Nucleus accumbens (tissue), 56 donors: Measurements from ENCODE around the gene BOC.

Experiments used
- DNase-seq, 56 donors: peaks; one replicate each; lab custom pipeline; 2025; lab: John Stamatoyannopoulos, UW

BOC gene

DNA sequence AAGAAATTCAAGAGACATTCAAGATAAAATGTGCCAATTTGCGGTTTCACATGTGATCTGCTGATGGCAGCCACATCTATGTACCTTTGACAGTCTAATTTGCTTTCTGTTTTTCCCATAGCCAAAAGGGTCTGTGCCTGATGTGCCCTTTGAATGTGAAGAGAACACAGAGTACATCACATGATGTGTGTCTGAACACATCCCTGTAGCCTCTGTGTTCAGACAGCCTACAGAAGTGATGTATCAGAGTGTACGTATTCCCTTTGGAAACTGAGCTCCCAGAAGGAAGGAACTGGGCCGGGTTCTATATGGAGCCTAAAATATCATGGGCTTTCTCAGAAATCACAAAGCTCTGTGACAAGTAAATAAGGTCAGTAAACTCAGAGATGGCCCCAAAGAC, 52.4 kb downstream of the BOC start:
- no peak for DNase-seq

DNA sequence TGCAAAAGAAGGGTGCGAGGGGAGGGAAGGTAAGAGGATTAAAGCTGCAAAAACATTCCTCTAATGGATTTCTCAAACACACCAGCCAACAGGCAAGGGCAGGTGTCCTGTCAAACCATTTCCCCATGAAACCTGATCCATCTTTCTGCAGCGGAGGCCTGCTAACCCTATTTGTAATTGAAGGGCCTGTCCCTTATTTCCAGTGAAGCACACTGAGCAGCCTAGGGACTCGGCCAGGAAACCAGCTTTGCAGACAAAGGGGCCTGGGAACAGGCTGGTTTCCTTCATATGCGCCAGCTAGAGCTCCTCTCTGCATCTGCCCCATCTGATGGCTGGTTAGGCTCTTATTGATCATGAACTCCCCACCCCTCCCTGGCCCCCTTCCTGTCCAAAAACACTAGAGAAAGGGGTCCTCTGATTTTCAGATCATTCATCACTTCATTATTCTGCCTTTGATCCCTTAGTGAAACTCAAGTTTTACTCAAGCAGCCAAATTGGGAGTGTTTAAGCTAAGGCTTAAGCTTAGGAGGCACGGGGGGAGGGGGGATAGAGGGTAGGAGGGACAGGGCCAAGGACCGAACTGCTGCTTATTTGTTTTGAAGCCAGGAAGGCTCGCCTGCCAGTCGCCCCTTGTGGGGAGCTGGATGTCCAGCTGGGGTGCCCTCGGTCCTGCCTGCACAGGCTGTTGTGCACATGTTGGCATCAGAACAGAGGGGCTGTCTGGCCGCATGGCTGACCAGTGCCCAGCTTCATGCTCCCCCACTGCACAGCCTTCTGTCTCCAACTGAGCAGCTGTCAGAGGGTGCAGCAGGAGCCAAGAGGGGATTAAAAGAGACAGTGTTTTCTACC, 53.1 kb downstream of the BOC start:
- DNase-seq = peak in 44 of 56 donors; percentile 3 to 72 (median 34)

DNA sequence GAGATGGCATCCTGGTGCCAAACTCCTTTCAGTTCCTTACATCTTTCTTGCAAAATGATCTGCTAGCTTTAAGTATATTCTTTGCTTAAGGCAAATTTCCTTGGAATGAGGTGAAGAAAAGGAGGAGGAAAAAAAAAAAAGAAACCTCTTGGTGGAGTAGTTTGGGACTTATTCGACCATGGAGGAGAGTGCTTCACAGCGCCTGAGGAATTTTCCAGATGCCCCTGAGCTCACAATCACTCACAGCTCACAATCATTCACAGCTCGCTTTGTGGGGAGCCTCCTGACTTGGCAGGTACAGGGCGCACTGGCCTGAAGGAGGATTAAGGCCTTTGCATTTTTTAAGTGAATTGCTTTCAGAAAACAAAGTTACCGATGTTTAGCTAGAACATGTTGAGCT, 53.9 kb downstream of the BOC start:
- peak in 1 of 56 donors; percentile 14 for DNase-seq

DNA sequence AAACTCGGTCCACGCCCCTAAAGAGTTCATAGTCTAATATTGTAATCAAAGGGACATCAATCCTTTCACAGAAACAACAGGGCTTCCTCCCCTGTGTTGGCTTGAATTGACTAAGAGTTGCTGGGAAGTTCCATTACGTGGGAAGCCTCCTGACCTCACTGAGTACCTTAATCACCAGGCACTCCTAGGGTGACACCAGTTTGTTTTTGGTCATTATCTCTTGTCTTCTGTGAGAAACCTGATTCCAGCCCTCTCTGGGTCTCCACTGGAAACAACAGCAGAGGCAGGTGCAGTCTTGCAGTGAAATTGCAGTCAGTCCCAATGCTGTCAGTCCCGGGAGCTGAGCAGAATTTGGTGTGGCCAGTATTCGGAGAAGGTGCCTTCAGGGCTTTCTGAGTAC, 55.4 kb downstream of the BOC start:
- DNase-seq = no peak

DNA sequence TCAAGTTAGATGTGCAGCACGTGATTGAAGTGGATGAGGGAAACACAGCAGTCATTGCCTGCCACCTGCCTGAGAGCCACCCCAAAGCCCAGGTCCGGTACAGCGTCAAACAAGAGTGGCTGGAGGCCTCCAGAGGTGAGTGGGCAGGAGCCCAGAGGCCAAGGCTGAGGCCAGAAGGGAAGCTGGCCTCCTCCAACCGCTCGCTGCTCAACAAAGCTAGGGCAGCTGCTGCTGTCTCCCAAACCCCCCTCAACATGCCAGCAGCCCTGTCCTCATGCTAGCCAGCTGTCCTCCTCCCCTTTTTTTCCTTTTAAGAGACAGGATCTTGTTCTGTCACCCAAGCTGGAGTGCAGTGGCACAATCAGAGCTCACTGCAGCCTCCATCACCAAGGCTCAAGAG, 57.0 kb downstream of the BOC start:
- no peak for DNase-seq

DNA sequence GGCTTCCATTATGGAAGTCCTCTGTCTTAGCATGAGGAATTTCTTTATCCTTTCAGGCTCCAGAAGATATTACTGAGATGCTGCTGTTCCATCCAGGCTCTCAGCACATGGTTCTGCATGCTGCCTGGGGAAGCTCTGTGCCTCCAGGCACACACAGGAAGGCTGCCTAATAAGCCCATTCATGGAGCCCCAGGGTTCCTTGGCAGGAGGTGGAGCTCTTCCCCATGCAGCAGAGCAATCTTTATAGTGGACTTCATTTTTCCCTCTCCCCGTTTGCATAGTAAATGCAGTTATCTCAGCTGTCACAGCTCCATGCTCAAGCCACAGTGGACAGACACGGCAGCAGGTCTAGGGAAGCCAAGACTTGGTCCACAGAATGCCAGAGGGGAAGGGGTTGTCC, 57.6 kb downstream of the BOC start:
- no peak for DNase-seq

DNA sequence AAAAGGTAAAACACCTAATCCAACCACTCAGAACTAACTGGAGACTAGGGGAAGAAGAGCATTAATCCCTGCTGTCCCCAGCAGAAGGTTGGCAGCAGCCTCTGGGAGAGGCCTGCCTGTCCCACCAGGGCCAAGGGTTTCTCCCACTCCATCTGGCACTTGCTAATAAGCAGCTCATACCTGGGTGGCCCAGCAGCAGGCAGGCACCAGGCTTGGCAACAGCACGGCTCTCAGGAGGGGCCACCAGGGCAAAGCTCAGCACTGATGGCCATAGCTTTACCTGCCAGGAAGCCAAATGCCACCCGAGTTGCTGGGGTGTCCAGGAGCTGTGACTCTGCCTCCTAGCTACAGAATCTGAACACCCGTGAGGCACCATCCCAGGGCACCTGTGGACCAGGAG, 58.3 kb downstream of the BOC start:
- no peak for DNase-seq

DNA sequence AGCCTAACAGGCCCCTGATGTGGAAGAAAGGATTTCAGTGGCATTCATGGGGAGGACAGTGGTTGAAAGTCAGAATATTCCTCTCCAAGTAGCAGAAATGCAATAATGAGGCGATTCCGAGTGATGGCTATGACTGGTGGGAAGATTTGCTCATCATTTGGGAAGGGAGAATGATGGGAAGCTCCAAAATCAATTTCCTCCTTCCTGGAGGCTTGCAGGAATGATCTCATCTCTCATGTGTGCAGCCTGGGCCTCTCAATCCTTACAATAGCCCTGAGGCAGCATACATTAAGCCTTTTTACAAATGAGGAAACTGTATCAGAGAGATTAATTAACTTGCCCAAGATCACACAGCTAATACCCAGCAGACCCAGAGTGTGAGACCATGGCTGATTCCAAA, 58.7 kb downstream of the BOC start:
- DNase-seq = no peak

DNA sequence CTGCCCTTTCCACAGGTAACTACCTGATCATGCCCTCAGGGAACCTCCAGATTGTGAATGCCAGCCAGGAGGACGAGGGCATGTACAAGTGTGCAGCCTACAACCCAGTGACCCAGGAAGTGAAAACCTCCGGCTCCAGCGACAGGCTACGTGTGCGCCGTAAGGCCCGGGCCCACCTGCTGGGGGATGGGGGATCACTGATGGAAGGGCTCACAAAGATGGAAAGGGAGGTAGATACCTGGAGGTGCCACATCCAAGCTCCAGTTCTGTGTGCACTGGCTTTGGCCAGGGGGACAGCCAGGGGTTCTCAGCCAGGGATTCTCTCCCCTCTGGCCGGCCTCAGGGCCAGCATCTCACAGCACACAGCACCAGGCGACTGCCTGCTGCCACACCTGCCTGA, 59.4 kb downstream of the BOC start:
- no peak for DNase-seq

DNA sequence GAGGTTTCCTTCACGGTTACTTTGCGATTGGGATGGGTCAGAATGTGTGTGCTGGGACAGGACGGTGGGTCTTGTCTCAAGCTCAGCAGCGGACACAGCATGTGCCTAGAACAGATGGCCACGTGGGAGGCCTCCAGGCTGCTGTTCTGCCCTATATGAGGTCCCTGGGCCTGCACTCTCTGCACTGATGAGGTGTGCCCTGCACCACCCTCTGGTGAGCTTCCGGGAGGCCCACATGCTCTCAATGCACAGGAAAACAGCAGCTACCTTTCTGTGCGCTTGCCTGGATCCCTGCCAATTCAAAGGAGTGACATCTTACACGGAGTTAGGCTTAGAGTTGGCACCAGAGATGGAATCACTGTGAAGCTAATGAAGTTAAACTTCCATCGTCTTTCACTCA, 59.8 kb downstream of the BOC start:
- DNase-seq = no peak

DNA sequence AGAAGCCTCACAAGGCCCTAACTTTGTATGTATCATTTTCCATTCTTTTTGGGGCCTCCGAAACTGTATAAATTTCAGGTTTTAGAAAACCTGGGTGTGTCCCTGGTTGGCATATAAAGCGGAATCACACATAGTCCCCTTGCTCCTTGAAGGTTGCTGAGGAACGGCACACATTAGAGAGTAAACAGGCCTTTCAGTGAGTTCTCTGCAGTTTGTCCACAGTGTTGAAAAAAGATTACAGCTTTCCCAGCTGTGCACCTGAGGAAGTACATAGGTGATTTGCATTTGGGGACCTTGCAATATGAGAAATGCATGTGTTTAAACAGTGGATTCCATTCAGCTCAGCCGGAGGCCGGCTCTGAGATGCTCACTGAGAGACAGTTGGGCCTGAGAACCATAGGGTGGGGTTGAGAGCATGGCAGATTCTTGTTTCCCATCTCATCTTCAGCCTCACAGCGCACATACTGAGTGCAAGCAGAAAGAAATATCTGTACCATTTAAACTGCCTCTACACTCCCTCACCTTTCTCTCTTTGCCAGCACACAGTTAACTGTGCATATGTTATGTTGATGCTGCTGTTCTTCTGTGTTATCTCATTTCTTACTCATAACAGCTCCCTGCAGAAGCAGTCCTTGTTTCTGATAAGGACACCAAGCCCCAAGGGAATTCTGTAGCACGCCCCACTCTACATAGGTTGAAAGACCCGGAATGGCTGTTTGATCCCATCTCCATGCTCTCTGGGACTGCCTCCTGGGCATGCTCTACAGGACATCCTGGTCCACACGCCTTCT, 60.4 kb downstream of the BOC start:
- no peak for DNase-seq

DNA sequence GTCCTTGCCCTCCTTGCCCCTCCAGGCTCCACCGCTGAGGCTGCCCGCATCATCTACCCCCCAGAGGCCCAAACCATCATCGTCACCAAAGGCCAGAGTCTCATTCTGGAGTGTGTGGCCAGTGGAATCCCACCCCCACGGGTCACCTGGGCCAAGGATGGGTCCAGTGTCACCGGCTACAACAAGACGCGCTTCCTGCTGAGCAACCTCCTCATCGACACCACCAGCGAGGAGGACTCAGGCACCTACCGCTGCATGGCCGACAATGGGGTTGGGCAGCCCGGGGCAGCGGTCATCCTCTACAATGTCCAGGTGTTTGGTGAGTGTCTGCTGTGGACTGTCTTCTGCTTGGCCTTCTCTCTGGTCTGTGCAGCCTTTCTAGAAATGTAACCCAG, 61.0 kb downstream of the BOC start:
- DNase-seq = no peak

DNA sequence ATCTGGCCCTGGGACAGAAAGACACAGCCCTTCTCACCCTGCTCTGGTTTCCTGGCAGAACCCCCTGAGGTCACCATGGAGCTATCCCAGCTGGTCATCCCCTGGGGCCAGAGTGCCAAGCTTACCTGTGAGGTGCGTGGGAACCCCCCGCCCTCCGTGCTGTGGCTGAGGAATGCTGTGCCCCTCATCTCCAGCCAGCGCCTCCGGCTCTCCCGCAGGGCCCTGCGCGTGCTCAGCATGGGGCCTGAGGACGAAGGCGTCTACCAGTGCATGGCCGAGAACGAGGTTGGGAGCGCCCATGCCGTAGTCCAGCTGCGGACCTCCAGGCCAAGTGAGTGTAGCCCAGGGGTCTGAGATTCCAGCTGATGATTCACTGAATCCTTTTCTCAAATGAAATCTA, 61.7 kb downstream of the BOC start:
- no peak for DNase-seq

DNA sequence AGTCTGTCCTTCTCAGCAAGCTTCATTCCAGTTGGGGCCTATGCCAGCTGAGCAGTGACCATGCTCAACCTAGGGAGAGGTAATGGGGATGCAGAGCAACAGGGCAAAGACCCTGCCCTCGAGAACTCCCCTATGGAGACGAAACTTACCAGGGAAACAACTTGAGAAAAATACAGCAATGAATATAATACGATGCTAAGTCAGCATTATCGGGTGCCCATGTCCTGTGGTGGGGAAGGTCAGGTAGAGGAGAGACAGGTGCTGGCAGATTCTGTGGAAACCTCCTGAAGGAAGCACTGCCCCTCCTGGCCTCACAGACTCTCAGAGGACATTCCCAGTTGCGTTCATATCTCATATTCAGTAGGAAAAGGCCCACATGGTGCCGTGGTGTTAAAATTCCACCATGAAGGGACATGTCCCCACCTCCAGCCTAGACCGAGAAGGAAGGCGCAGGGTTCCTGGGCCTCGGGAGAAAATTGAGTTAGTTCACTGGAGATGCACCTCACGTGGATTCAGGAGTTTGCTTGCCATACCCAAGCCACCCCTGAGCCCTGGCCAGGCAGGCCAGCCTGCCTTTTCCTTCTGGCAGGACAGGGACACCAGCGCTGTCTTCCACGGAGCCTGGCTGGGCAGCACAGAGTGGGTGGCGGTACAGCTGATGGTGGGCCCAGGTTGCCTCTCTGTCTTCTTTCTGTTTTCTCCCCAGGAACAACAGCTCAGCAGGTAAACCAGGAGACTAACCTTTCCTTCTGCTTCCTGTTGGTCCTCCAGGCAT, 62.4 kb downstream of the BOC start:
- no peak for DNase-seq

DNA sequence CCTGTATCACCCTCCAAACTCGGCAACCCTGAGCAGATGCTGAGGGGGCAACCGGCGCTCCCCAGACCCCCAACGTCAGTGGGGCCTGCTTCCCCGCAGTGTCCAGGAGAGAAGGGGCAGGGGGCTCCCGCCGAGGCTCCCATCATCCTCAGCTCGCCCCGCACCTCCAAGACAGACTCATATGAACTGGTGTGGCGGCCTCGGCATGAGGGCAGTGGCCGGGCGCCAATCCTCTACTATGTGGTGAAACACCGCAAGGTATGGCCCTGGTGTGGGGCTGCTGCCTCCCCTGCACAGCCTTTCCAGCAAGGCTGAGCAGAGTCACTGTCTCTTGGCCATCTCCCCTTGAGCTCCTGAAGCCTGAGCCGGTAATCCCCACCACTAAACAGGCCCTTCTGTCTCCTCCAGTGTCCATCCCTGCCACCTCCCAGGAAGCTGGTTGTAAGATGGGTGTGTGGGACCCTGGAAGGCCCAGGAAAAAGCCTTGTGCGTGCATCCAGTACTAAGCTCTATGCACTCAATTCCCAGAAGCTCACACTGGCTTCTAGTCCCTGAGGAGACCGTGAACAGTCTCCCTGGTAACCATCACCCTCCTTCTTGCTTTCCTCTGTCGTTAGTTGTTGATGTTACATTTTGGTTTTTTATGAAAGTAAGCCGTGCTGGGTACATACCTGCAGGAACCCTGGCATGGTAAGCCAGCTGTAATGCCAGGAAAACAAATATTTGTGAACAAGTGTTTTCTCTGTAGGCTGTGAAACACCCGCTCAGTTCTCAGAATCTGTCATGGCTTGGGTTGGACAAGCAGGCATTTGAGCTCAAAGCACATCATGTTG, 63.3 kb downstream of the BOC start:
- DNase-seq = no peak

DNA sequence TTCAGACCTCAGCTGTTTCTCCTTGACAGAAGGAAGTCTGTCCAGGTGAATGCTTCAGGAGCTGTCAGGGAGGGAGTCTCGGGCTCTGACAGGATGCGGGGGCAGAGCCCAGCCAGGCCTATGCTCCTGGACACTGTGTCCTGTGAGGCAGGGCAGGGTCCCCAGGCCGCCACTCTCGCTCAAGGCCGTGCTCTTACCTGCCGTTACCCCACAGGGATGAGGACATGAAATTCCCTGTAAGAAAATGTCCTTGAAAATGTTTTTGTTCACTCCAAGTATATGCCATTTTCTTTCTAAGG, 63.9 kb downstream of the BOC start:
- DNase-seq = no peak

DNA sequence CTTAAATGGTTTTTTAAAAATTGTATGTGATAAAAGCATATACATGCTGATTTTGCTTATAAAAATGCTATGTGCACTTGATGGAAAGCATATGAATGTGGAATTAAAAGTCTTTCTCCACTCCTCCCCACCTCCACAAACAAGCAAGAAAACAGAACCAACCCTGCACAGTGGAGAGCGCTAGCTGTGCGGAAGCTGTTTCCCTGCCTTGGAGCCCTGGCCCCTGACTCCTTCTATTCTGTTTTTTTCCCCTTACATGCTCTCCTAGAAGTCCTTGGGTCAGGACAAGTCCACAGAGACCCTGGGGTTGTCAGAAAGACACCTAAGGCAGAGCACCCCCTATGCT, 64.2 kb downstream of the BOC start:
- DNase-seq = peak in 1 of 56 donors; percentile 31

DNA sequence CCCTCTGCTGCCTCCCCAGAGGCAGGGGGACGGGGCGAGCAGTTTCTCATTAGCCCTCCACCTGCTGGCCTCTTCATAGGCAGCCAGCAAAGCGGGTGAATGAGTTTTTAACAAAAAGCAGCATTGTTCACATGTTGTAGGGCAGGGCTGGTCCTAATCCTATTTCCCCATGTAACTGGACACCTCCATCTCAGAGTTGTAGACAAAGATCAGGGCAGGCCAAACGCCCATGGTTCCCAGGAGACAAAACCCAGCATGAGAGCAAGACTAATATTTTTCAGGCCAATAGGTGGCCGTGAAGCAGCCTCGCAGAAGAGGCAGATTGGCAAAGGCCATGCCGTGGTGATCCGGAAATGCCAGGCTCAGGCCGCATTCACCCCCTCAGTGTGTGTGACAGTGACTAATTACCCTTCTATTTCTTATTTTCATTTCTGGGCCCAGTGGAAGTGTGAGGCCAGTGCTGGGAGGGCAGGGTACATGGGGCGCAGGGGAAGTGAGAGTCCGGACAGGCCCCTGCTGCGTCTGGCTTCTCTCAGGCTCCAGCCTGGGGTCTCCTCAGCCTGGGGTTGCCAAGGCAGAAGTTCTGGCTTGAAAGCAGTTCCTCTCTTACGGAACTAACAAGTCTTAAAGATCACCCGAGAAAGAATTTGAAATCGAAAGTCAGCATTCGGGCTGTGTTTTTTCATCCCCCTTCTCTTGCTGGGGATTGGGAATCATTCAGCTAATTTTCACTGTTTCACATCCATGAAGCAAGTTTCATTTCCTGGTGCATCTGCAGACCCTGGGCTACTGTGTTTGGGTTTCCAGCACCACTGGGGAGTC, 64.8 kb downstream of the BOC start:
- peak in 28 of 56 donors; percentile 11 to 58 (median 29) for DNase-seq

DNA sequence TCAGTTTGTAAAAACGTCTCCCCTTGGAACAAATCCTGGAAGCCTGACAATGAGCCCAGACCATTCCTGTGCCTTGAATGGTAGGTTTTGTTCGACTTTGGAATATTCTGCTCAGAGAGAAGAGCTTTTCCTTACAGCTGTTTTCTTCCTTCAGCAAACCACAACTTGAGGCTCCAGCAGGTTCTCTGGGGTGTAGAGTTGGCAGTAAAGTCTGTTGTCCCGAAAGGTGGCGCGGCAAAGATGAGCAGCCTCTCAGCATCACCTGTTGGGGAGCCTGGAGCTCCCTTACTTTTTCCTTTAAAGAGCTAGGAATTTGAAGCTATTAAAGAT, 65.4 kb downstream of the BOC start:
- peak in 2 of 56 donors; percentile 18 to 32 for DNase-seq

DNA sequence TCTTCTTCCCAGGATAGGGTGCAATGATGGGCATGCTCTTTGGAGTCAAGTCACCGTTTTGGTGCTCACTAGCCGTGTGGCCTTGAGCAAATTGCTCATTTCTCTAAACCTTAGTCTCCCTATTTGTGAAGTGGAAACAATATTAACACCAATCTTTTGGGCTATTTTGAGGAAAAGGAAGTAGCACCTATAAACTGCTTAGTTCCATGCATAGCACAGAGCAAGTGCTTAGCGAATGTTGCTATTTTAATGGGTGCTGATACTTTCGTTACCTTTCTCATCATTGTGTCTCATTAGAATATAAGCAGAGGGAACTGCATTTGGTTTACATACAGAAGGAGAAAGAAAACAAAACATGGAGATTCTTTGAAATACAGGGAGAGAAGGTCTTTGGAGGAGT, 66.1 kb downstream of the BOC start:
- DNase-seq = no peak
